Measurements from ENCODE around the gene IARS2.
"Not testable (repeated sequence)": the region's sequence is repeated elsewhere in the genome, so short reads cannot be mapped to it uniquely, and the experiment has no call there.

Gene IARS2

GRCh38 chr1:220094016-220094911 is at the start of gene IARS2:
IARS2 (plus strand) TSS chr1:220094132; CDS start chr1:220094217, 85 bp downstream.
- DNase-seq (ENCODE audit: low spot score): peak; percentile 99

GRCh38 chr1:220044678-220045355 is 49.1 kb upstream of the IARS2 start:
- no peak for DNase-seq (ENCODE audit: low spot score)

GRCh38 chr1:220045356-220046051 is 48.4 kb upstream of the IARS2 start:
- DNase-seq (ENCODE audit: low spot score): no peak

- peak; percentile 98 for DNase-seq (ENCODE audit: low spot score)
Measured at GRCh38 chr1:220046052-220046930, 47.6 kb upstream of the IARS2 start, which contains the start of gene EPRS1. EPRS1 (minus strand) TSS chr1:220046505; CDS start chr1:220046388, 117 bp downstream.

GRCh38 chr1:220056374-220056773 is 37.6 kb upstream of the IARS2 start:
- no peak for DNase-seq (ENCODE audit: low spot score)

- DNase-seq (ENCODE audit: low spot score): no peak
Measured at GRCh38 chr1:220060876-220061275, 33.1 kb upstream of the IARS2 start.

- DNase-seq (ENCODE audit: low spot score): no peak
Measured at GRCh38 chr1:220062629-220063028, 31.3 kb upstream of the IARS2 start.

GRCh38 chr1:220067269-220068204 is 26.4 kb upstream of the IARS2 start:
- DNase-seq (ENCODE audit: low spot score): no peak

- no peak for DNase-seq (ENCODE audit: low spot score)
Measured at GRCh38 chr1:220076861-220077762, 16.8 kb upstream of the IARS2 start.

- no peak for DNase-seq (ENCODE audit: low spot score)
Measured at GRCh38 chr1:220077887-220078286, 16.0 kb upstream of the IARS2 start.

GRCh38 chr1:220084460-220084859 is 9.5 kb upstream of the IARS2 start:
- DNase-seq (ENCODE audit: low spot score): no peak

GRCh38 chr1:220086261-220086686 is 7.7 kb upstream of the IARS2 start:
- not testable (repeated sequence) for DNase-seq (ENCODE audit: low spot score)

- peak; percentile 91 for DNase-seq (ENCODE audit: low spot score)
Measured at GRCh38 chr1:220089650-220090556, 4.0 kb upstream of the IARS2 start, which contains the start of gene BPNT1. BPNT1 (minus strand) TSS chr1:220089788; CDS start chr1:220079846, 9,942 bp downstream.

GRCh38 chr1:220092694-220093093 is 1.2 kb upstream of the IARS2 start:
- DNase-seq (ENCODE audit: low spot score): no peak

- no peak for DNase-seq (ENCODE audit: low spot score)
Measured at GRCh38 chr1:220093361-220094015, 444 bp upstream of the IARS2 start.

GRCh38 chr1:220099826-220100225 is 5.9 kb downstream of the IARS2 start:
- no peak for DNase-seq (ENCODE audit: low spot score)

GRCh38 chr1:220110473-220110872 is 16.5 kb downstream of the IARS2 start:
- DNase-seq (ENCODE audit: low spot score): not testable (repeated sequence)

Measured in D341Med (cell line).